GM19468 (cell line): ENCODE results near the gene SPRY1.

ENCODE experiments used
- ATAC-seq: cut with Tn5 transposase; IDR thresholded peaks from one replicate; pipeline ENCODE4 v1.9.1; 2021; ENCODE audit warnings: mild to moderate bottlenecking, moderate library complexity, moderate number of reproducible peaks; ENCODE audit not compliant: unreplicated experiment; ENCODE audit errors: extremely low read depth

SPRY1 gene

GRCh38 chr4:123435246-123436113, 38.9 kb downstream of the SPRY1 start:
- ATAC-seq: no peak

GRCh38 chr4:123438031-123438430, 41.4 kb downstream of the SPRY1 start:
- no peak for ATAC-seq

- peak; percentile 30 for ATAC-seq
These were observed 47.0 kb downstream of the SPRY1 start for GRCh38 chr4:123443401-123444289.

GRCh38 chr4:123444290-123444731, 47.7 kb downstream of the SPRY1 start:
- peak; percentile 69 for ATAC-seq

GRCh38 chr4:123446865-123447474, 50.4 kb downstream of the SPRY1 start:
- no peak for ATAC-seq

GRCh38 chr4:123449362-123449761, 52.8 kb downstream of the SPRY1 start:
- no peak for ATAC-seq

- peak; percentile 71 for ATAC-seq
These were observed 53.2 kb downstream of the SPRY1 start for GRCh38 chr4:123449780-123450179.

- ATAC-seq: no peak
These were observed 53.8 kb downstream of the SPRY1 start for GRCh38 chr4:123450393-123450792.

DNA sequence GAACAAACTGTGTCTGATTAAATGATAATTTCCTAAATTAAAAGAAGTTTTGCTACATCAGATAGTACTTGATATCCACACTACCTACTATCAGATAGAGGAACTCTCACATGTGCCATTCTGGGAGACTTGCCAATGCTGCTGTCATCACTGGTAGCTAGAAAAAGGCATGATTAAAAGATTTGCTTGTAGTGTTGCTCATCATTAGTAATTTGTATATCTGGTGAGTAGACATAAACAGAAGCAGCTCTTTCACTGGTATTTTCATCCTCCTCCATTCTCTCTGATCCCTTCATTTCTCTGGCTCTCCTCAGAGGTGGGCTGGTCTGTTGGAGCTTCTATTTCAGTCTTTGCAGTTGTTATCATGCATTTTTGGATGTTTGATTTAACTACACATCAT, 56.0 kb downstream of the SPRY1 start:
- ATAC-seq: no peak

GRCh38 chr4:123453061-123453680, 56.6 kb downstream of the SPRY1 start:
- no peak for ATAC-seq
